MCF 10A (cell line): Measurements from ENCODE around the gene KANSL3. TPM values are rescaled to one million over a fixed set of nuclear protein-coding genes. Genes with fewer than 3 reads are reported as not detected.

ENCODE experiments used
- BruUV-seq: library from RNA; stranded (reverse); fragments of 400-500 nt; replicated peaks from 2 replicates; lab custom pipeline; 2021; lab: Mats Ljungman, UMichigan
- CTCF ChIA-PET: fragments of 300-600 bp; sonication (Branson Sonifier 250); formaldehyde crosslinking; extraction: SDS; loops from one replicate; lab custom pipeline; 2021; ENCODE audit warnings: antibody characterized with exemption, inconsistent platforms; lab: Yijun Ruan, JAX
- POLR2A ChIA-PET: fragments of 300-600, 350-650 bp; sonication (Branson Sonifier 250); formaldehyde crosslinking; extraction: SDS; loops from one replicate; lab custom pipeline; 2020; ENCODE audit warnings: antibody characterized with exemption, inconsistent platforms; lab: Yijun Ruan, JAX
- DNase-seq: peaks from one replicate; pipeline ENCODE4 v3.0.0-alpha.2; 2018; ENCODE audit not compliant: unreplicated experiment
- H3K27ac Mint-ChIP-seq: one replicate; pipeline ENCODE4 v1.8.0; 2022; ENCODE audit warnings: mild to moderate bottlenecking, low read depth, mixed read lengths; ENCODE audit not compliant: unreplicated experiment
- H3K27me3 Mint-ChIP-seq: one replicate; pipeline ENCODE4 v1.8.0; 2022; ENCODE audit warnings: mixed read lengths; ENCODE audit not compliant: insufficient read depth, unreplicated experiment
- H3K36me3 Mint-ChIP-seq: one replicate; pipeline ENCODE4 v1.8.0; 2022; ENCODE audit warnings: mild to moderate bottlenecking, moderate library complexity, mixed read lengths; ENCODE audit not compliant: insufficient read depth, unreplicated experiment
- H3K4me1 Mint-ChIP-seq: one replicate; pipeline ENCODE4 v1.8.0; 2022; ENCODE audit warnings: mixed read lengths; ENCODE audit not compliant: insufficient read depth, unreplicated experiment
- H3K4me3 Mint-ChIP-seq: one replicate; pipeline ENCODE4 v1.8.0; 2022; ENCODE audit warnings: mild to moderate bottlenecking, moderate library complexity, mixed read lengths; ENCODE audit not compliant: unreplicated experiment
- H3K9me3 Mint-ChIP-seq: one replicate; pipeline ENCODE4 v1.8.0; 2022; ENCODE audit warnings: mixed read lengths; ENCODE audit not compliant: unreplicated experiment
- intact Hi-C: fragments of 100-400 bp; cut with micrococcal nuclease; formaldehyde crosslinking; loops from 2 replicates; pipeline ENCODE4 v1.14.1; 2022
- total RNA-seq: library from RNA; stranded (reverse); gene quantifications from 2 replicates; pipeline ENCODE4 v1.2.3, GENCODE V29; 2022
- TF ChIP-seq, protein P1 (sequence below): fragments of 200-600 bp; IDR thresholded peaks from one replicate; pipeline ENCODE4 v1.8.0; 2022; ENCODE audit warnings: antibody characterized with exemption, mild to moderate bottlenecking; ENCODE audit not compliant: unreplicated experiment

KANSL3 gene
- total RNA-seq, 1 experiment from 2014 or later: 41.4 TPM

DNA sequence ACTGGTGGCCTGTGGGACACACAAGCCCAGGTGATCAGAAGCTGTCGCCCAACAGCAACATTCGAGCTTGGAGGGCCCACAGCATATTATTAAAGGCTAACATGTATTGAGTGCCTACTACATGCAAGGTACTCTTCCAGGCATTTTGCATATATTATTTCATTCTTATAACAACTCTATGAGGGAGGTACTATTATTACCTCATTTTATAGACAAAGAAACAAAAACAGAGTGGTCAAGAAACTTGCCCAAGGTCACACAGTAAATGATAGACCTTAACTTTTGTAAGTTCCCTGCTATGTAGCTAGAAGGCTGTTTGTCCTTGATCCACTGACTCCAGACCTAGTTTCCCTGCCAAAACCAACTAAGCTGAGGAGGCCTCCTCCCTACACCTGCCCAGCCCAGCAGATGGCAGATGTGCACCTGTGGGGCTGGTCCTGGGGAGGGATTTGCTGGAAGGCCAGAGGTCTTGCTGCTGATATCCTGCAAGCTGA lies 35.7 kb downstream of the KANSL3 start:
- DNase-seq: no peak
- intact Hi-C loops: loop anchor here (1.0 kb wide), 1 partner anchor 214 kb away; the partner anchor contains the start of gene CNNM3
- POLR2A ChIA-PET: interaction anchor here (0.6 to 1.0 kb wide), 3 partner anchors 16 to 198 kb away, joined by 3 read pairs; no protein-coding TSS in a partner anchor

DNA sequence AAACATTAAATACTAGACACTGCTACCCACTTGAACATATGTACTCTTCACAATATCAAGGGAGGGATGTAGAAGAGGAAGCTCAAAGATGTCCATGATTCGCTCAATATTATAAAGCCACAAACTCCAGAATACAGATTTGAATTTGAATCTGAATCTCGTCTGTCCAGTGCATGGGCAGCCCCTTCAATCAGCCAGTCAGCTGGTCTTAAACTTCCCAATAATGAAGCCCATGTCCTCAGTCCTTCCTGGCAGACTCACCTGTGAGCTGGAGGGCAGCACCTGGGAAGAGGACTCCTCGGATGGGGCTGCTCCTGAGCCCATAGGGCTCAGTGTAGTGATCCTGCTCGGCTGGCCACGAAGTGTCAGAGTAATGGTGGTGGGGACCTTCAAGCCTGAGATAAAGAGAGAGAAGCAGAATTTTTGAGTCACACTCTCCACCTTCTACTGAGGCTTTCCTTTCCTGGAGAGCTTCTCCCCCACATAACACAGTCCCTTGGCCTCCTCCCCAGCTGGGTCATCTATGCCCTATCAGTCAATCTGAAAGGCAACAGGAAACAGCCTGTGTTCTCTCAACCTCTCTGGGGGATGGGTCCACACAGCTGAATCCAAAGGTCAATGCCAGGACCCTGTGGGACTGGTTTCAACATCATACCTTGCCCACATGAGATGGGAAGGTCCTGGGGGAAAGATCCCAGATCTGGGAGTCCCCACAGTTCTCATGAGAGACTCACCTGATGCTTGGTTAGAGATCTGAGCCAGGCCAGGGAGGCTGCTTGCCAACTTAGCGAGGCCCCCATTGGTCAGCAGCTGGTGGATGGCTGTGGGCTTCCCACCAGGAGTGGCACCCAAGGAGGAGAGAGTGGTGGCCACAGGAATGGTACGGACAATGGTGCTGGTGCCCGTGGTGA lies 36.5 kb downstream of the KANSL3 start:
- Mint-ChIP-seq H3K27me3 (no peaks in the 10 kb centered on the region), H3K4me3 (no peak overlapping the region), H3K36me3 (peaks cover 81% of the 10 kb centered on the region), H3K27ac (no peak overlapping the region), H3K9me3 (no peaks in the 10 kb centered on the region), H3K4me1 (peaks cover 5% of the 10 kb centered on the region)
- no peak for DNase-seq
- ChIA-PET CTCF (interaction anchor here (0.5 to 1.8 kb wide), 5 partner anchors 15 to 199 kb away, joined by 3 to 6 read pairs (median 3); partner anchors contain the start of gene CNNM4), POLR2A (interaction anchor here (0.6 to 1.0 kb wide), 4 partner anchors 17 to 199 kb away, joined by 3 to 4 read pairs (median 3); no protein-coding TSS in a partner anchor)
- no TSS peak for BruUV-seq
- intact Hi-C loops: loop anchor here (1.0 kb wide), 1 partner anchor 215 kb away; the partner anchor contains the start of gene CNNM3
- TF ChIP-seq, protein P1, sequence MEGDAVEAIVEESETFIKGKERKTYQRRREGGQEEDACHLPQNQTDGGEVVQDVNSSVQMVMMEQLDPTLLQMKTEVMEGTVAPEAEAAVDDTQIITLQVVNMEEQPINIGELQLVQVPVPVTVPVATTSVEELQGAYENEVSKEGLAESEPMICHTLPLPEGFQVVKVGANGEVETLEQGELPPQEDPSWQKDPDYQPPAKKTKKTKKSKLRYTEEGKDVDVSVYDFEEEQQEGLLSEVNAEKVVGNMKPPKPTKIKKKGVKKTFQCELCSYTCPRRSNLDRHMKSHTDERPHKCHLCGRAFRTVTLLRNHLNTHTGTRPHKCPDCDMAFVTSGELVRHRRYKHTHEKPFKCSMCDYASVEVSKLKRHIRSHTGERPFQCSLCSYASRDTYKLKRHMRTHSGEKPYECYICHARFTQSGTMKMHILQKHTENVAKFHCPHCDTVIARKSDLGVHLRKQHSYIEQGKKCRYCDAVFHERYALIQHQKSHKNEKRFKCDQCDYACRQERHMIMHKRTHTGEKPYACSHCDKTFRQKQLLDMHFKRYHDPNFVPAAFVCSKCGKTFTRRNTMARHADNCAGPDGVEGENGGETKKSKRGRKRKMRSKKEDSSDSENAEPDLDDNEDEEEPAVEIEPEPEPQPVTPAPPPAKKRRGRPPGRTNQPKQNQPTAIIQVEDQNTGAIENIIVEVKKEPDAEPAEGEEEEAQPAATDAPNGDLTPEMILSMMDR: no peak

More for the DNA sequence above, 35.7 kb downstream of the KANSL3 start:
- H3K27ac Mint-ChIP-seq: no peak overlapping the region
- H3K27me3 Mint-ChIP-seq: no peaks in the 10 kb centered on the region
- TF ChIP-seq, protein P1: no peak
- BruUV-seq: no TSS peak
- CTCF ChIA-PET: interaction anchor here (0.5 to 1.8 kb wide), 4 partner anchors 16 to 198 kb away, joined by 3 to 6 read pairs (median 4); partner anchors contain the start of gene CNNM4
- peaks cover 81% of the 10 kb centered on the region for H3K36me3 Mint-ChIP-seq
- H3K4me1 Mint-ChIP-seq: peaks cover 5% of the 10 kb centered on the region
- H3K9me3 Mint-ChIP-seq: no peaks in the 10 kb centered on the region
- no peak overlapping the region for H3K4me3 Mint-ChIP-seq

DNA sequence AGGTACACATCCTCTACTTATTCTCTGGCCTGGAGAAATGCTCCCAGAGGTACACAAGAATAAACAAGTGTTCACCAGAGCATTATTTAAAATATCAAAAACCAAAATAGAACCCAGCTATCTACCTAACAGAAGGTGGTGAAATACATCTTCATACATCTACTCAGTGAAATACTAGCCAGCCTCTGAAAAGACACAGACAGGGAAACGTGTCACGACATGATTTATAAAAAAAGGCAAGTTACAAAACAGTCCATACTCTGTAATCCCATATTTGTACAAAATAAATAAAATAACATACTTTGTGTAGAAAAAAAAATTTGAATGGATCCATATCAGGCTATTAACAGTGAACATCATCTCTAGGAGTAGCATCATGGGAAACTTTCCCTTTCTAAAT lies 38.2 kb downstream of the KANSL3 start:
- CTCF ChIA-PET: interaction anchor here (0.6 to 1.0 kb wide), 2 partner anchors 16 to 37 kb away, joined by 3 to 4 read pairs; no protein-coding TSS in a partner anchor

More for the DNA sequence above, 38.2 kb downstream of the KANSL3 start:
- POLR2A ChIA-PET: interaction anchor here (0.7 to 0.9 kb wide), 4 partner anchors 12 to 66 kb away, joined by 3 to 4 read pairs (median 4); no protein-coding TSS in a partner anchor
- Mint-ChIP-seq H3K4me1 (peaks cover 5% of the 10 kb centered on the region), H3K27ac (no peak overlapping the region), H3K36me3 (peaks cover 64% of the 10 kb centered on the region), H3K9me3 (no peaks in the 10 kb centered on the region), H3K27me3 (no peaks in the 10 kb centered on the region), H3K4me3 (no peak overlapping the region)
- TF ChIP-seq, protein P1: no peak
- no peak for DNase-seq
- BruUV-seq: no TSS peak
- intact Hi-C loops: no loop called here
